ENCODE data around the gene RAP2A.
A peak's percentile ranks its signal among the peaks of the same experiment; 100 is the strongest.

The RAP2A gene

DNA sequence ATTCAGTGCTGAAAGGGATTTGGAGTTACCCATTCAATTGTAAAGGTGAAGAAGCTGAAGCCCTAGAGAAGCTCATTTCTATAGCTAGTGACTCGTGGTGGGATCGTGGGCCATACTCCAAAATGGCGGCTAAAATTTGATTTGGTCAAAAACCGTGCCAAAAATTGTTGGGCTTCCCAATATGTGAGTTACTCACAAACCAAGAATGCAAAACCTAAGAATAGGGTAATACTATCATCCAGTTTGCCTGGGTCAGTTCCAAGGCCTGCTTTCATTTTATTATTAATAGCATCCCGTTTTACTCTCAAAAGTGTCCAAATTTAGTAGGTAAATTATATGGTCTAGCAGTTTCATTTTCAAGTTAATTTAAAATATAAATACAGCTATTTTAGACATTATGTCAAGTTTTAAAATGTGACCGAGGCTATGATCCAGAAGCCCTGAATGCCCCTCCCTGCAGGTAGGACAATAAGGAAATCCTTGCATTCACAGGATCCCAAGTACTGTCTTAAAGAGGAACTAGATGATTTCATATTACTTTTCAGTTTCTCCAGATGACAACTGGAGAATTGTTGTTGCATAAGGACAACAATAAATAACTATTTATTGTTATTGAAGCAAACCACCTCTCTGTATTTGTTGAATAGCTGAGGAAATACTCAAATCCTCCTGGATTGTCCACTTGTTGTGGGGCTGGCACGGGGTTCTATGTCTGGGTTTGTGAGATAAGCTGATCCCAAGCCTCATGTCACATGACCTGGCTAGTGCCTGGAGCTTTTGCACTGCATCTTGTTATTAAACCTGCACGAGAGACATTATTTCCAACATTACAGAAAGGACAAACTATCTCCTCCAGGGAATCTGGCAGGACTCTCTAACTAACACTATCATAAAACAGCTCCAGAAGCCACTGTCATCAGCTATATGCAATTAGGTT is 11.6 kb upstream of the RAP2A start:
- DNase-seq (ENCODE audit: low read depth): no peak

DNA sequence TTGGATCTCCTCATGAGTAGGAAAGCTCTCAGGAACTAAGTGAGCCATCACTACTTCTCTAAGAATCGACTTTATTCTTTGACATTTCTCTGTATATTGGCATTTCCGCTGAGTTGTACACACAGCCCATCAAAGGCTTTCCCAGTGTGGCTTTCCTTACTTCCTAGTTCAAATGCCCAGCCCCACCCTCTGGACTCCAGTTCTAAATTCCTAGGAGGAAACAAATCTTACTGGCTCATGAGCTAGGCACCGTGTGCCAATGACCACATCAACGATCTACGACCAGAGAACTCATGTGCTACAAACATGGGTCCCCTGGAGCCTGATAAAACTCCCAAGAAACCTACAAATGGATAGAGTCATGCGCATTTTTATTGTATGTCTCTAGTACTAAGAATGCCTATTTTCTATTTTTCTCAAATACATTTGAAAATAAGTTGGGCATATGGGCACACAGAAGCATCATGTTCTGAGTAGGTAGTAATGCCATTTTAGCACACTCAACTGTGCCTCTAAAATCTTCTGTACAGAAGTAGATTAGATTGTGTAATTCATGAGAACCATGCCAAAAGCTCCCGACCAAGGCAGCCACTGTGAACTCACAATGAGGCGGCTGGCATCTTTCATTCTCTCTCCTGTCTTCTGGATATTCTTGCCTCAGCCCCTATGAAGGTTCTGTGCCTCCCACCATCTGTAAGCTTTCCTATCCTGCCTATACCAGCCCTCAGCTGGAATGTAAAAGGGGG is 10.5 kb upstream of the RAP2A start:
- DNase-seq (ENCODE audit: low read depth): no peak

DNA sequence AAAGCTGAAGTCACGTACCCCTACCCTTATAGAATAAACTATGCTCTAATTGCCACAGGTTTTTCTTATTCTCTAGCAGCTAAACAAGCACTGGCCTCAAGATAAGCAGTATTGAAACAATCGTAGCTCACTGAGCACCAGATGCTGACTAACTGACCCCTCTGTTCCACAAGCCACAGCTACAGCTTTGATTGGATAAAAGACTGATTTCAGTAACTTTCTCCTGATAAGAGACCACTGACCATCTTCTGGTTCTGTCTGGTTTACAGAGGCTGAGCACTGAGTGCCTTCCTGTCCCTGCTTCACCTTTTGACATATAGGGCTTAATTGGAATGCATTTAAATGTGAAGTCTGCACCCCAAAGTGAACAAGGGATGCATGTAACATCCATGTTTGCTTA is 8.4 kb upstream of the RAP2A start:
- DNase-seq (ENCODE audit: low read depth): no peak

DNA sequence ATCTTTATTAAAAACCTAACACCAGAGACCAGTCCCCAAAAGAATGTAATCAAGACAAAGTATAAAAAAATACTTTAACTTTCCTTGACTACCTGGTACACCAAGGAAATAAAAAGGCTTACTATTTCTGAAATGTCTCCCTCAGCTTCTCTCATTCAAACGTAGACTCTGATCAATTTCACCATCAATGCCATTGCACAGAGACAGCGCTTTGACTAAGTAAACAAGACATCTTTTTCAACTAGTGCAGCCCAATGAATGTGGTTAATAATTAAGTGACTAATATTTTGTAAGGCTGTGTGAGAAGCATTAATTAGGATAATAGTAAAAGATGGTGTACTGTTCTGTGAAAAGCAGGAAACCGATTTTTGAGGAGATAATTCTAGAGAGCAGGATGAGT is 7.3 kb upstream of the RAP2A start:
- no peak for DNase-seq (ENCODE audit: low read depth)

DNA sequence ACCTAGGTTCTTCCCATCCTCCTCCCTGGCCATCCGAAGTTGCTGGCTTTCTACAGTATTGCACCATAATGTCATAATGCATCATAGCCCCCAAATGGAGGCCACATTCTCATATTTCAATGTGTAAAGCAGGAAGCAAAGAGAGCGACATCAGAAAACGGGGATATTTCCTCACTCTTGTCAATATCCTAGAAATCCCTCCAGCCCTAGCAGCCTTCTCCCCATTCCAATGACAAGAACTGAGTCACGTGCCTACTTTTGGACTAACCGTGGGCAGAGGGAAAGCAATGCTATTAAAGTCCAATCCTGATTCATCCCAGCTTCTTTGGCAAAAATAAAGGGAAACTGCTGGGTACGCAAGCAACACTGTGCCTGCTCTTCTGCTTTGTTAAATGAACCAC is 4.3 kb upstream of the RAP2A start:
- DNase-seq (ENCODE audit: low read depth): no peak

DNA sequence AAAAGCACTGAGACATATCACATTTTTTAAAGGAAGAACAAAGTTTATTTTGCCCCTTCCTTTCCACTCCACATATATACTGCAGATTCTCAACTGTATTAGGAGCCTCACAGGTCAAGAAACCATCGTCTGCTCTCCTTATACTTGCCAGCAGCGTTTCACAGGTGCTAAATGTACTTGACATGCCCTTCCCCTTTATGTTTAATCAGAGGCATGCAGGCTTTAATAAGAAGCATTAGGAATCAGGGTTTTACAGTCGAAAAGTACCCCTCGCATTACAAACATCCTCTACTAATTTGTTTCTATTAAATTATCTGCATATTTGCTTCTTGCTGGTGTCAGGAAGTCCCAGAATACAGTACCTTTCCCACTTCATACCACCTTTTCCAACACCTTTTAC is 3.7 kb upstream of the RAP2A start:
- DNase-seq (ENCODE audit: low read depth): no peak

DNA sequence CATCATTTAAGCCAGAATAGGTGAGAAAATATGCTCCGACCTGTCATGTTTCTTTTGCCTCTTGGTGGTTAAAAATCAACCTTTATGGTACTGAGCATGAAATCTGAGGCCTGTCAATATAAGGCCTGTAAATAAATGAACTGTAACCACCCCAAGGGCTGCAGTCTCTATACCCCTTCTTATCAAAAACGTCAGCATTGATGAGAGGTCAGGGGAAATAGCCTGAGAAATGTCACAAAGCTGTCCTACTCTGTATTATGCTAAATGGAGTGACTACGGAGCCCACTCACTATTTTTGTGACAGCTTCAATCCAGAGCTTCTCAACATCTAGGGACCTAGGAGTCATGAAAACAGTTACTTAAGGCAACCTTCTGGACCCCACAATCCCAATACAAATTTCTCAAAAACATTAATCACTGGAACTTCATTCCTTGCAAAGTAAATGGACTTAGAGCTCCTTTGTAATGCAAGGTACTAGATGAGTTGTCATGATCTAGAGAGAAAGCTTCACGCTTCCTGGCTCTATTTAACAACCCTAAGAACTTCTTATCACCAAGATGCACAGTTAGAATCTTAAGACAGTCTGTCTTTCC is 2.7 kb upstream of the RAP2A start:
- no peak for DNase-seq (ENCODE audit: low read depth)

DNA sequence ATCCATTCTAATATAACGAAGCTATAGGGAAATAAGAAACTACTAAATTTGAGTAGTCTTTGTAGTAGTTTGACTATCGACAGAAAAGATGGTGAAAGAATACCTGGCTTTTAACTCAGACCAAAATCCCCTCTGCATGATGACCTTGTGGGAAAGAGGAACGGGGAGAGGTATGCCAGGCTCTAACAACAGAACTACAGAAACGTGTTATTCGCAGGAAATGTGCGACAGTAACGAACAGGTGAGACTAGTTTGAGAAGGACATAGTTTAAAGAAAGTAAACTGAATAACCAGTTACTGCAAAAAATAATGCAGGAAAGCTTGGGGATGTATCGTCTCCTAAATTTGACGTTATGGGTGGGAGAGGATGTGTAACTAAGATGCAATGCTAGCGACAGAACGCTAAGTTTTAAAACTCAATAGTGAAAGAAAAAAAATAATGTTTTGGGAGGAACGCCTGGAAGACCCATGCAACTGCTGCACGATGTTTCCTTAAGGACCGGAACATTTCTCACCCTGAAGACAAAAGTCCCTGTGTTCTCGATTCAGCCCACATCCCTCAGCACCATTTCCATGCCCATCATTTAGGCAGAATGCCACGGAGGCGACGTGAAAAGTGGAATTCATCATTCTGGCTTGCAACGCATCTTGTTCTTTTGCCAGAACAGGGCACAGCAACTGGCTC is 1.6 kb upstream of the RAP2A start:
- no peak for DNase-seq (ENCODE audit: low read depth)

DNA sequence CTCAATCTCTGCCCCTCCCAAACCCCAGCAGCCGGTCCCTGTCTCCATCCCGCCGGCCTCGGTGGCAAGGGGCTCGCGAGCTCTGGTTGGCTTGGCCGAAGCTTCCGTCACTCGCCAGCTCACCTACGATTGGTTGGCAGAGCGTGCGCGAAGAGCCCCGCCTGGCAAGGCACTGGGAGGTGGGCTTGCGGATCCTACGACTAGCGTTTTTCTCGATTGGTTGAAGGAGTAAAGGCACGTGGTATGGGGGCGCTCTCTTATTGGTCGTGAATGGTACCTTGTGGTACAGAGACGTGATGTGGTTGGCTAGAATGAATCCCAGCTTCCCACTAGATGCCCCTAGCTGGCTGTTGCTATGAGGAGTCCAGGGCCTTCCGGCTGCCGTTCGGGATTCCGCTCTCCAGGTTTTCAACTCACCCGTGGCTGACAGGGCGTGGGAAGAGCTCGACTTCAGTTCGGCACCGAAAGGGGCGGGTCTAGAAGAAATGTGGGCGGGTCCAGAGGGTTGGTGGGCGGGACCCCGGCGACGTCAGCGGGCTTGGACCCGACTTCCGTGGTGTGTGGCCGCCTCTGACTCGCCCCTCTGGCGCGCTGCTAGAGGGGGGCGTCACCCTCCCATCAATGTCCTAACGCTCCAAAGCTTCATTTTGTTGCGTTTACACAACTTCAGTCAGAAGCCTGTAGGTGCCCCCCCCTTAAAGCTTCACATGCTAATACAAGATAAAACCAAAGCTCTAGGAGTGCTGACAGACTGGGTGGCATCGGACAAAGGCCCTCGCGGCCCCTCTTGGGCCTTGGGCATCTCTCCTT is 847 bp upstream of the RAP2A start:
- peak; percentile 99 for DNase-seq (ENCODE audit: low read depth)

DNA sequence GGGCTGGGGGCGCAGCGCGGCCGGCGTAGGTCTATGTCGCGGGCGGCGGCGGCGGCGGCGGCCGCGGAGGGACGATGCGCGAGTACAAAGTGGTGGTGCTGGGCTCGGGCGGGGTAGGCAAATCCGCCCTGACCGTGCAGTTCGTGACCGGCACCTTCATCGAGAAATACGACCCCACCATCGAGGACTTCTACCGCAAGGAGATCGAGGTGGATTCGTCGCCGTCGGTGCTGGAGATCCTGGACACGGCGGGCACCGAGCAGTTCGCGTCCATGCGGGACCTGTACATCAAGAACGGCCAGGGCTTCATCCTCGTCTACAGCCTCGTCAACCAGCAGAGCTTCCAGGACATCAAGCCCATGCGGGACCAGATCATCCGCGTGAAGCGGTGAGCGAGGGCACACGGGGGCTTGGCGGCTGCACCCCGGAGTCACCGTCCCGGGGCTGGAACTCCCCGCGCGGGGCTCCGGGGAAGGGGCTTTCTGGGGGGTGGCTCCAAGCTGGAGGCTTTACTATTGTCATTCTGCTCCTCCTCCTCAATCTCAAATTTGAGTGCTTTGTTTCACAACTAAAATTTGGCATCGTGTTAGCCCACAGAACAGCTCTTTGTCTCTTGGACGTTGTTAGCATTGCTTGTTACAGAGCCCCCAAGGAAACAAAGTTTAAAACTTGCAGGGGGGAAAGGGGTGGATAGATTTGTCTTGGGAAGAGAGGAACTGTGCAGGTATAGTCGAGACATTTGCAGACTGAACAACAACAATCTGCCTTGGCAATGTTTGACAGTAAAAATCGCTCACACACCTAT is 630 bp downstream of the RAP2A start:
- DNase-seq (ENCODE audit: low read depth): peak; percentile 13

DNA sequence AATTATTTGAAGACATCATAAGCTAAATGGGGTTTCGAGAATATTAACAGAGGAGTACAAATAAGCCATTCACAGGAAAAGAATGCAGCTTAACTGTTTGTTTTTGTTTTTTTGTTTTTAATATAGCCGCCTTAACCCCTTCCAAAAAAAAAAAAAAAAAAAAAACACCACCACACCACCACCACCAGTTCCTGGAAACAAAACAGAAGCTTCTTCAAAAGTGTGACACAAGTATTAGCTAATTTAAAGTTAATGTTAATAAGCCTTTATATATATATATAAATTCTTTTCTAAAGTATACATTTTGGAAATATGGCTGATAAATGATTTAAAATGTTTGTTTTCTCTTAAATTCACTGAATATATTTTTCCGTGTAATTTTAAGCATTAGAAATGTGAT is 1.4 kb downstream of the RAP2A start:
- no peak for DNase-seq (ENCODE audit: low read depth)

DNA sequence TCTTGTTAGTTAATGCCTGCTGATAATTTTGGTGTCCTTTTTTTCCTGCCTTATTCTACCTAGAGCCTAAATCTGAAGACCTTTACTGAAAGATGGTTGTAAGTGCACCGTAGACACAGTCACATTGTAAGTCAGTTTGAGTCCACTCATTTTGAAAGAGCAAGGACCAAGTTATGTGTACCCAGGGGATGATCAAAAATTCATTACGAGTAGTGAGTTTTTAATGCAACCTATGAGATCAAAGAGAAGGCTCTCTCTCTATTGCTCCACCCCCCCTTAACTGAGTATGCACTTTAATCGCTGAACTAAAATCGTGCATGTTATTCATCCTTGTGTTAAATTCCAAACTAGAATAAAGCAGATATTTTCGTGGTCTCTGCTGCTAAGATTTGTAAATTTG is 1.8 kb downstream of the RAP2A start:
- DNase-seq (ENCODE audit: low read depth): no peak

DNA sequence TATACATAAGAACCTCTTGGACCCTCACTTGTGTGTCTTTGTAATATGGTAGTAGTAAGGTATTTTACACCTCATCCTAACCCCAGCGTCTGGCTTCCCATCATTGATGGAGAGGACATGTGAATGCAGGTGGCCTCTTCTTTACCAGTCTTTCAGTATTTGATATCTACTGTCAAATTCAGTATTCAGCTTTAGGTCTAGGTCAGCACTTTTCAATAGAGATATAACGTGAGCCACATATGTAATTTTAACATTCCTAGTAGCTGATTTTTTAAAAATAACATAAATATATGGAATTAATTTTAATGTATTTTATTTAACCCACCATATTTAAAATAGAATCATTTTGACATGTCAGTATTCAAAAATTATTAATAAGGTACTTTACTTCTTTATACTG is 2.9 kb downstream of the RAP2A start:
- no peak for DNase-seq (ENCODE audit: low read depth)

DNA sequence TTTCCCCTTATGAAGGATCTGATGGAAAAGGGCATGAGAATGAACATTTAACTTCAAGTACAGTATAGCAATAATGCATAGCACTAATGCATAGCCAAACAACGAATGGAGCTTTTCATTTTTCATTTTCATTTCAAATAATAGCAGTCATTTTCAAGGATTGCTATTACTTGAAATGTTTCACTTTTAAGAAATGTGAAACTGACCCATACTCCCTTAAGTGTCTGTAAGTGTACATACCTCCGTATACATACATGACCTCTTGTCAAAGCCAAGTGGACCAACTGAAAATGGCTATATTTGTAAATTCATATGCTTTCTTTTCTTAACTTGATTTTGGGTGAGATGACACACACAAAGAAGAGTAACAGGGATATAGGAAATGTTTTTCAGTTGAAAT is 3.8 kb downstream of the RAP2A start:
- DNase-seq (ENCODE audit: low read depth): no peak

DNA sequence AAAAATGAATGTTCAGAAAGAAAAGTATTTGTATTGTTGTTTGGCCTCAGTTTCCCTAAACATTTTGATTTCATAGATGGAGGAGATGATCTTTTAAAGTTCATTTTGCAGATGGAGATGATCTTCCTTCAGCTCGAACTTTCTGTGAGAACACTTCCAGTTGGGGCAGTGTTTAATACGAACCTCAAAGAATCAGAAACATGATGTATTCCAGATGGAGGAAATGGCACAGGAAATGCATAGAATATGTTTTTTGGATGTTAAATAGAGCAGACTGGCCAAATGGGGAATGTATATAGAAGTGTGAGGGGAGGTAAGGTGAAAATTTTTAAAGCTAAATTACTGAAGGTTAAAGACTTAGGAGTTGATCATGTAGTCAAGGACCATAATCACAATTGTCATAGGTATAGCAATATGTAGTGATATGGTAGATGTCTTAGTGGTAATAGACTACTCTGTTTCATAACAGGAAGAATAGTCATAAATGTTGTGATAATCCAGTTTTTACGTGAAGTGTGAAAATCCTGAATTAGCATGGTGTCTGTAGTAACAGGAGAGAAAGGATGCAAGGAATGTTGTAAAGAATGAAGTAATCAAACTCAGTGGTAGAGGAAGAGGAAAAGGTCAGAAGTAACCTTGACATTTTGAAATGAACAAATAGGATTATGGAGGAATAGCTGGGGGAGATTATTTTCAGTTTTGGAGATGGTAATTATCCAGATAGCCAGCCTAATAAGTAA is 5.1 kb downstream of the RAP2A start:
- no peak for DNase-seq (ENCODE audit: low read depth)

DNA sequence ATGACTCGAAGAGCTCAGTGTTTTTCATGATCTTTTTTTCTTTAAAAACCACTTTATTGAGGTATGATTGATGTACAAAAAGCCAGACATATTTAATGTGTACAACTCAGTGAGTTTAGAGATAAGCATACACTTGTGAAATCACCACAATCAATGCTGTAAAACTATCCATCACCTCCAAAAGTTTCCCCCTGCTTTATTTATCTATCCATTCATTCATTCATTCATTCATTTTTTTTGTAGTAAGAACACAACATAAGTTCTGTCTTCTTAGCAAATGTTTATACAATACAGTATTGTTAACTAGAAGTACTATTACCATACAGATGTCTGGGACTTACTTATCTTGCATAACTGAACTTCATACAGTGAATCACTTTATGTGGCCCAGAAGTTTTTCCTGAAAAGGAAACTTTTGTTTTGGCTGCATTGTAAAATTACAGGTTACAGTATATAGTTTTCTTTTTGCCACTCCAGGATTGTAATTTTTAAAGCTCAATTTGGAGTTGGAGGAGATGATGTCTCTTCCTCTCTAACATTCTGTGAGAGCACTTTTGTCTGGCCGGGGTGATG is 6.7 kb downstream of the RAP2A start:
- DNase-seq (ENCODE audit: low read depth): no peak

DNA sequence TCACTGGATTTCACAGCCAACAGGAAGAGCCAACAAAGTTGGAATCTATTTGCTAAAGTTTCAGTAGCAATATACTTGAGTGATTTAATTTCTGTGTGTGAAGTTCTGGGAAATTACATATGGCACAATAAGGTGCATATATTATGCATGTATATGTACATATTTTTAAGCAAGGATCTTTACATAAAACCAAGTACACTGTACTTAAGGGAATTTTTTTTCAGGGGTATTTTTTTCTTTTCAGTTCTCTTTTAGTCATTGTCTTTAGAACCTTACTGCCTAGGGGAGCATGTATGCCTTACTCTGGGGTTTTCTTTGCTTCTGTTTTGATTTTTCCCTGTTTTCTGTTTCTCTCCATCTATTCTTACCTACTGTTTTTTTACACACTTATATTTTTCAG is 7.4 kb downstream of the RAP2A start:
- no peak for DNase-seq (ENCODE audit: low read depth)

DNA sequence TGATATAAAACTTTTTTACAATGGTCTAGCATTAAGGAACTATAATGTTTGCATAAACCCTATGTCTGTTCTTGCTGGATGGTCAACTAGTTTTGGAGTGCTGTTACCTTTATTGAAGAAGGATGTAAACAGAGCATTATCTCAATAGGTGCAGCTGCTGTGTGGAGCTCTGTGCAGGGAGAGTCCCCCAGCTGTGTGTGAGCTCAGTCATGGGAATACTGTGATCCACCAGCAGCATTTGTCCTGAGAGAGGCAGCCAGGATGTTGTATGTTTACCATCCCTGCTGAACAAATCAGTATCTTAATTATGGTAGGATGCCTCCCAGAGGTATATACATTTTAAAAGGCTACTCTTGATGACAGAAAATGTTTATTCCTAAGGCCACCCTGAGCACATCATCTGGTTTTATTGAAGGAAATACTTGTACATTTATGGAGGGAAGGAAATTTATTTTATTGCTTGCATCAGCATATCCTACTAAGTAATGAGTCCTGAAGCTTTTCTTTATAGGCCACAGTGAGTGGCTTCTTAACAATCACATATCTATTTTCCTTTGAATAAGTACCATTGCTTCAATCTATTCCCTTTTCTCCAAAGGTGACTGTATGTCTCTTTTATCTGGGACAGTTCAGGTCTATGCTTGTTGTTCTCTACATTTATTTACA is 11.7 kb downstream of the RAP2A start:
- DNase-seq (ENCODE audit: low read depth): no peak

DNA sequence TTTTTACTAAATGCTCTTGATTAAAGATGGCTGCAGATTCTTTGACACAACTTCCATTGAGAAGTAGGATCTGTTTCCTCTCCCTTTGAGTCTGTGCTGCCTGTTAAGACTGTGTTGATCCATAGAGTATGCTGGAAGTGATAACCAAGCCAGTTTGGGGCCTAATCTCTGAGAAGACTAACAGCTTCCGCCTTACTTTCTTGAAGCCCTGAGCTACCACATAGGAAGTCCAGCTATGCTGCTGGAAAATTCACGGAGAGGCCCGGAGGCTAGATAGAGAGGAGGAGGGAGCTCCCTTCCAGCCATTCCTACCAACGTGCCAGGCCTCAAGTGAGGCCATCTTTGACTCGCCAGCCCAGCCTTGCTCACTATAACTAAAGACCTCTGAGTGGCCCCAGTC is 12.5 kb downstream of the RAP2A start:
- no peak for DNase-seq (ENCODE audit: low read depth)

Measured in stimulated activated CD8-positive, alpha-beta memory T cell treated with anti-CD3 and anti-CD28 coated beads, Interleukin-15, amount 100 ng/mL, for 1 hour (primary cell).